K562 (cell line): ENCODE data around the gene SEMA3C. TPM values are rescaled to one million over a fixed set of nuclear protein-coding genes. Genes with fewer than 3 reads are reported as not detected.

Experiments
- ATAC-seq: fragments of 200-7000 bp; cut with Tn5 transposase; 3 replicates; pipeline ENCODE4 v1.9.1; 2020; ENCODE audit warnings: moderate library complexity
- BruUV-seq: library from RNA; stranded (reverse); fragments of 400-500 nt; replicated peaks from 2 replicates; lab custom pipeline; 2021; lab: Mats Ljungman, UMichigan
- CTCF ChIA-PET: fragments of 300-600 bp; formaldehyde crosslinking; extraction: SDS; loops from one replicate; lab custom pipeline; 2021; ENCODE audit warnings: low intra/inter-chr PET ratio; lab: Yijun Ruan, JAX
- POLR2A ChIA-PET: fragments of 300-600, 350-650 bp; sonication (Branson Sonifier 250); formaldehyde crosslinking; extraction: SDS; loops from one replicate; lab custom pipeline; 2021; ENCODE audit warnings: antibody characterized with exemption, inconsistent platforms; lab: Yijun Ruan, JAX
- DNase-seq, 4 experiments: peaks; one replicate each; pipeline versions ENCODE4 v3.0.0 to v3.0.0-alpha.2; 2011 to 2018; ENCODE audit warnings: low spot score in 3 of 4, mixed read lengths in 3 of 4; ENCODE audit errors: extremely low read depth in 1 of 4
- FAIRE-seq: peaks from 2 replicates; lab custom pipeline; 2011; peaks lifted over from hg19 to GRCh38; lab: Jason Lieb, UNC
- H2AFZ ChIP-seq: 2 replicates; pipeline ENCODE4 v1.6.0; 2011; ENCODE audit warnings: low read depth, low read length, control low read depth, inconsistent platforms
- H3K27ac ChIP-seq: fragments of 200-600 bp; 3 replicates; pipeline ENCODE4 v1.8.0; 2011; ENCODE audit warnings: low read depth, mild to moderate bottlenecking, control low read depth, inconsistent platforms, low read length, moderate library complexity, mixed read lengths; ENCODE audit errors: extremely low read depth
- H3K27me3 ChIP-seq, 2 experiments: fragments of 300-600 bp in 1 of 2; 2 replicates in 1 of 2; 3 replicates in 1 of 2; pipeline versions ENCODE4 v1.6.0 to v1.8.0; 2011; ENCODE audit warnings: inconsistent platforms in 2 of 2, low read length in 2 of 2, mild to moderate bottlenecking in 1 of 2, mixed read lengths in 1 of 2, moderate library complexity in 1 of 2; ENCODE audit not compliant: control insufficient read depth in 2 of 2, insufficient read depth in 2 of 2
- H3K36me3 ChIP-seq: fragments of 300-600 bp; 3 replicates; pipeline ENCODE4 v1.8.0; 2011; ENCODE audit warnings: mild to moderate bottlenecking, low read length, inconsistent platforms; ENCODE audit not compliant: control insufficient read depth, insufficient read depth
- H3K4me1 ChIP-seq, 2 experiments: fragments of 200-600 bp in 1 of 2; replicated peaks in 1 of 2; 2 replicates in 1 of 2; 3 replicates in 1 of 2; pipeline versions ENCODE4 v1.5.1 to v1.8.0; 2011; ENCODE audit warnings: inconsistent platforms in 2 of 2, low read length in 2 of 2, mild to moderate bottlenecking in 1 of 2, mixed read lengths in 1 of 2, moderate library complexity in 1 of 2; ENCODE audit not compliant: control insufficient read depth in 2 of 2, insufficient read depth in 2 of 2
- H3K4me2 ChIP-seq: 2 replicates; pipeline ENCODE4 v1.6.1; 2011; ENCODE audit warnings: low read length, control low read depth, inconsistent platforms, mixed read lengths; ENCODE audit not compliant: insufficient read depth
- H3K4me3 ChIP-seq: fragments of 200-600 bp; sonication (generic), shearing (Covaris generic); 2 replicates; pipeline ENCODE4 v1.5.1; 2016; ENCODE audit warnings: control low read depth, inconsistent platforms
- H3K79me2 ChIP-seq: fragments of 200-600 bp; 3 replicates; pipeline ENCODE4 v1.8.0; 2011; ENCODE audit warnings: low read length, inconsistent platforms; ENCODE audit not compliant: control insufficient read depth, insufficient read depth
- H3K9ac ChIP-seq, 2 experiments: 2 replicates each; pipeline versions ENCODE4 v1.6.0 to v1.6.1; 2011; ENCODE audit warnings: low read depth in 2 of 2, low read length in 2 of 2, control low read depth in 1 of 2, inconsistent platforms in 1 of 2, mild to moderate bottlenecking in 1 of 2, mixed read lengths in 1 of 2; ENCODE audit not compliant: insufficient read depth in 1 of 2
- H3K9me1 ChIP-seq: one replicate; pipeline ENCODE4 v1.6.0; 2011; ENCODE audit warnings: inconsistent platforms, mild to moderate bottlenecking, low read length, moderate library complexity; ENCODE audit not compliant: control insufficient read depth, insufficient read depth
- H3K9me3 ChIP-seq: replicated peaks from 2 replicates; pipeline ENCODE4 v1.5.1; 2011; ENCODE audit warnings: low read depth, low read length, inconsistent platforms; ENCODE audit not compliant: control insufficient read depth, insufficient read depth
- H4K20me1 ChIP-seq: replicated peaks from 2 replicates; pipeline ENCODE4 v1.6.1; 2011; ENCODE audit warnings: low read length, inconsistent platforms, mixed read lengths; ENCODE audit not compliant: control insufficient read depth, insufficient read depth
- ATF4 ChIP-seq: fragments of 450-650 bp; formaldehyde crosslinking; IDR thresholded peaks from 2 replicates; pipeline ENCODE4 v1.4.0; 2022; ENCODE audit warnings: mild to moderate bottlenecking, moderate library complexity
- DIDO1 ChIP-seq: fragments of 450-650 bp; IDR thresholded peaks from 2 replicates; pipeline ENCODE4 v1.6.1; 2016; ENCODE audit warnings: low read depth, missing biosample characterization, missing genetic modification characterization
- ELF1 ChIP-seq: fragments of 200-800 bp; sonication (Bioruptor generic); IDR thresholded peaks from 2 replicates; pipeline ENCODE4 v1.6.1; 2016; ENCODE audit warnings: missing genetic modification characterization, missing compliant biosample characterization
- GABPB1 ChIP-seq: sonication (generic); formaldehyde crosslinking; IDR thresholded peaks from 2 replicates; pipeline ENCODE4 v1.8.0; 2022; ENCODE audit warnings: mild to moderate bottlenecking, missing genetic modification reagents
- HOXB6 ChIP-seq: fragments of 250-450 bp; sonication (Bioruptor Pico); IDR thresholded peaks from 2 replicates; pipeline ENCODE4 v1.5.1; 2022; ENCODE audit warnings: mild to moderate bottlenecking, borderline replicate concordance
- NR3C1 ChIP-seq: sonication (generic); formaldehyde crosslinking; IDR thresholded peaks from 2 replicates; pipeline ENCODE4 v1.8.1; 2022; ENCODE audit warnings: missing genetic modification reagents
- POLR3A ChIP-seq: IDR thresholded peaks from 2 replicates; pipeline ENCODE4 v1.6.1; 2011; ENCODE audit warnings: borderline replicate concordance, mild to moderate bottlenecking, moderate library complexity; ENCODE audit not compliant: insufficient read length, insufficient read depth; ENCODE audit errors: extremely low read depth
- RBM17 ChIP-seq: fragments of 200-400 bp; formaldehyde crosslinking; IDR thresholded peaks from 2 replicates; pipeline ENCODE4 v1.6.1; 2017; ENCODE audit warnings: low read depth, mild to moderate bottlenecking, low read length, borderline replicate concordance
- RBM22 ChIP-seq: fragments of 200-400 bp; formaldehyde crosslinking; IDR thresholded peaks from 2 replicates; pipeline ENCODE4 v1.6.1; 2018; ENCODE audit warnings: low read length, low read depth; ENCODE audit not compliant: poor library complexity, severe bottlenecking
- RCOR1 ChIP-seq, 2 experiments: IDR thresholded peaks; 2 replicates each; pipeline ENCODE4 v1.6.1; 2012; ENCODE audit warnings: low read depth in 2 of 2, low read length in 2 of 2, borderline replicate concordance in 1 of 2, improper control_type of control experiment in 1 of 2
- SLC30A9 ChIP-seq: fragments of 250-450 bp; sonication (Bioruptor Pico); IDR thresholded peaks from 2 replicates; pipeline ENCODE4 v1.8.0; 2022; ENCODE audit warnings: mild to moderate bottlenecking, moderate library complexity
- SMAD2 ChIP-seq: fragments of 150-350 bp; IDR thresholded peaks from 2 replicates; pipeline ENCODE4 v1.6.1; 2014; ENCODE audit warnings: low read depth, mild to moderate bottlenecking, low read length
- SNRNP70 ChIP-seq: fragments of 200-400 bp; formaldehyde crosslinking; optimal IDR thresholded peaks from 2 replicates; pipeline ENCODE3; 2017; ENCODE audit warnings: low read depth, low read length
- SRSF3 ChIP-seq: fragments of 200-400 bp; formaldehyde crosslinking; IDR thresholded peaks from 2 replicates; pipeline ENCODE4 v1.6.1; 2016; ENCODE audit warnings: mild to moderate bottlenecking, low read length, moderate library complexity; ENCODE audit not compliant: insufficient read depth
- TRIM24 ChIP-seq, 2 experiments: fragments of 450-650 bp; IDR thresholded peaks; 2 replicates each; pipeline ENCODE4 v1.6.1; 2016
- ZEB2 ChIP-seq: fragments of 450-650 bp; IDR thresholded peaks from 2 replicates; pipeline ENCODE4 v1.6.1; 2016
- ZNF175 ChIP-seq: fragments of 200-800 bp; sonication (Bioruptor generic); IDR thresholded peaks from 2 replicates; pipeline ENCODE4 v1.6.1; 2016; ENCODE audit warnings: low read depth, mild to moderate bottlenecking, missing genetic modification characterization, missing compliant biosample characterization
- ZNF507 ChIP-seq: conservative IDR thresholded peaks from 2 replicates; pipeline ENCODE4 v1.6.1; 2017; ENCODE audit warnings: missing genetic modification characterization, missing compliant biosample characterization
- WGBS: fragments of 100-300 bp; shearing (Covaris generic); methylation state at CpG from one replicate; pipeline ENCODE4 v1.1.6; 2016; ENCODE audit warnings: low coverage, mixed read lengths; ENCODE audit not compliant: insufficient coverage; ENCODE audit errors: missing lambda C conversion rate; 5-methylcytosine and 5-hydroxymethylcytosine counted together
- in situ Hi-C: fragments of 300-500 bp; cut with MboI; formaldehyde crosslinking; loops from 4 replicates; pipeline ENCODE4 v1.15.0; 2018; ENCODE audit warnings: inconsistent platforms, mixed read lengths
- intact Hi-C: fragments of 100-400 bp; cut with micrococcal nuclease; formaldehyde crosslinking; loops from 2 replicates; pipeline ENCODE4 v1.14.2; 2022
- polyA plus RNA-seq, 8 experiments: library from polyadenylated mRNA; depleted of rRNA in 4 of 8; stranded (reverse) in 5 of 8; unstranded in 3 of 8; fragments of >200 nt; fragmentation: Nextera tagmentation in 2 of 8; fragmentation: Illumina TruSeq in 1 of 8; extraction: Ambion mirVana in 2 of 8; extraction: Trizol in 1 of 8; gene quantifications; 2 replicates each; pipeline versions ENCODE4 v1.2.1 to v1.2.3, GENCODE V29; 2011 to 2014; ENCODE audit warnings: inconsistent platforms in 1 of 8, missing spikeins in 1 of 8
- total RNA-seq, 7 experiments: library from RNA; depleted of rRNA in 6 of 7; stranded (reverse); fragments of >200 nt in 6 of 7; fragmentation: Illumina TruSeq in 2 of 7; extraction: Trizol in 2 of 7; gene quantifications; 2 replicates each; pipeline versions ENCODE4 v1.2.1 to v1.2.3, GENCODE V29; 2011 to 2021; ENCODE audit warnings: low replicate concordance in 1 of 7
- TF ChIP-seq, protein P1 (sequence below): fragments of 250-450 bp; sonication (Bioruptor Pico); IDR thresholded peaks from 2 replicates; pipeline ENCODE4 v1.8.0; 2021; ENCODE audit warnings: moderate library complexity, mild to moderate bottlenecking, inconsistent platforms

The SEMA3C gene
- total and polyA plus RNA-seq, 9 of the 15 experiments (the other 6 are each of a cell fraction or from before 2014, with no cell fraction given), result 0.04 to 0.36 (median 0.12) TPM; not detected in 3

GRCh38 chr7:80775897-80776296, 143.0 kb downstream of the SEMA3C start:
- H4K20me1 ChIP-seq, result no peaks in the 10 kb centered on the region; the same call in 1 of the 2 replicates
- ATAC-seq (no peak), DNase-seq (no peak), FAIRE-seq (no peak)
- CTCF ChIA-PET, result no interaction called here
- H3K4me2 ChIP-seq, result no peak overlapping the region
- no peaks in the 10 kb centered on the region for H3K79me2 ChIP-seq
- no peaks in the 10 kb centered on the region for H3K4me1 ChIP-seq
- no peaks in the 10 kb centered on the region for H3K9me1 ChIP-seq
- WGBS, result 2% methylated on average over 3 of the region's 3 CpGs
- no peak overlapping the region for H3K4me3 ChIP-seq
- intact Hi-C loops (no loop called here), in situ Hi-C loops (no loop called here)
- H3K36me3 ChIP-seq, result no peaks in the 10 kb centered on the region
- no peaks in the 10 kb centered on the region for H3K27me3 ChIP-seq
- no peak for TF ChIP-seq ZNF175 (CRISPR knock-in tag)
- no peak for TF ChIP-seq SLC30A9 (CRISPR knock-in tag)
- no peak for TF ChIP-seq TRIM24 (IDR thresholded peaks at IDR 0.05)
- TF ChIP-seq HOXB6 (CRISPR knock-in tag), result no peak
- no peak for TF ChIP-seq RBM22
- no peak for TF ChIP-seq SRSF3
- TF ChIP-seq SNRNP70, result no peak
- no peak for TF ChIP-seq GABPB1 (CRISPR knock-in tag)
- TF ChIP-seq DIDO1 (tag), result no peak
- no peak for TF ChIP-seq SMAD2
- no peak for TF ChIP-seq RBM17
- no peak for TF ChIP-seq ELF1 (tag)
- no peak for TF ChIP-seq ZNF507 (tag)
- TF ChIP-seq POLR3A, result no peak
- no peak for TF ChIP-seq ZEB2
- TF ChIP-seq RCOR1 (IDR thresholded peaks at IDR 0.05; ENCODE audit: borderline replicate concordance in 1 of 2, low read depth in 2 of 2, low read length in 2 of 2), result no peak
- no peak for TF ChIP-seq NR3C1 (CRISPR knock-in tag)
- no peak for TF ChIP-seq ATF4 (CRISPR knock-in tag)
- TF ChIP-seq, protein P1, sequence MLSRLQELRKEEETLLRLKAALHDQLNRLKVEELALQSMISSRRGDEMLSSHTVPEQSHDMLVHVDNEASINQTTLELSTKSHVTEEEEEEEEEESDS (CRISPR knock-in tag), result no peak
- H3K9me3 ChIP-seq, result no peaks in the 10 kb centered on the region
- BruUV-seq, result no TSS peak
- no peak overlapping the region for H3K27ac ChIP-seq
- no peak overlapping the region for H2AFZ ChIP-seq
- no peak overlapping the region for H3K9ac ChIP-seq
- POLR2A ChIA-PET, result no interaction called here
